ENCODE results near the gene RTN1.

DNA sequence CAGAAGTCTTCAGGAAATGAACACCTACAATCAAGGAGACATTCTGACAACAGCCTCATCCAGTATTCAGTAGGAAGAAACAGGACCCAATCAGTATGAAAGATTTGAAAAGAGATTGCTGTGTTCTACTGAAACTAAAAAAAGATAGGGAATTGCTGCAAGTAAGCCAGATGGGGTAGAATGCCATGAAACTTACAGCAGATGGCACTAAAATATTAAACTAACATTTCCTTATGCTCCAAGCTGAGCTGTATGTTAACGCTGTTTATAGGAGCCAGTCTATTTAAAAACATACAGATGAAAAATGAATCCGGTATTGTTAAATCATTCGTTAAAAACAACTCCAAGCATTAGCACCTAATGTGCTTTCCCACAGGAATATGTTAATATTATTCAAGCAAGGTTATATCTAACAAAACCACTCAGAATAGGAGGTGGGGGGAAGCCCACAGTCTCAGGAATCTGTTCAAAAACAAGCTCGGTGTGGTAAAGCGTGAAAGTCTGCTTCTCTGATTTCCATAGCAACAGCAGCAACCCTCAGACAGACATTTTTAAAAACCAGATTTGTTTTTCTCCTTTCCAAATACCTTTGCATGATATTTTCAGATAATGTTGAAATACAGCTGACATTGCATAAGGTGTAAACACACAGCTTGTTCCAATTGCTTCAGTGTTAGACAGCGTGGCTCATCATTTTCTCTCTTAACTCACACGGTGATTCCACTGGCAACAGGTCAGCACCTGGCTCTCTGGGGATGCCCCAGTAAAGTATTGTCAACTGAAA, 162.6 kb downstream of the RTN1 start:
- TF ChIP-seq, protein P1, sequence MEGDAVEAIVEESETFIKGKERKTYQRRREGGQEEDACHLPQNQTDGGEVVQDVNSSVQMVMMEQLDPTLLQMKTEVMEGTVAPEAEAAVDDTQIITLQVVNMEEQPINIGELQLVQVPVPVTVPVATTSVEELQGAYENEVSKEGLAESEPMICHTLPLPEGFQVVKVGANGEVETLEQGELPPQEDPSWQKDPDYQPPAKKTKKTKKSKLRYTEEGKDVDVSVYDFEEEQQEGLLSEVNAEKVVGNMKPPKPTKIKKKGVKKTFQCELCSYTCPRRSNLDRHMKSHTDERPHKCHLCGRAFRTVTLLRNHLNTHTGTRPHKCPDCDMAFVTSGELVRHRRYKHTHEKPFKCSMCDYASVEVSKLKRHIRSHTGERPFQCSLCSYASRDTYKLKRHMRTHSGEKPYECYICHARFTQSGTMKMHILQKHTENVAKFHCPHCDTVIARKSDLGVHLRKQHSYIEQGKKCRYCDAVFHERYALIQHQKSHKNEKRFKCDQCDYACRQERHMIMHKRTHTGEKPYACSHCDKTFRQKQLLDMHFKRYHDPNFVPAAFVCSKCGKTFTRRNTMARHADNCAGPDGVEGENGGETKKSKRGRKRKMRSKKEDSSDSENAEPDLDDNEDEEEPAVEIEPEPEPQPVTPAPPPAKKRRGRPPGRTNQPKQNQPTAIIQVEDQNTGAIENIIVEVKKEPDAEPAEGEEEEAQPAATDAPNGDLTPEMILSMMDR (conservative IDR thresholded peaks at IDR 0.05; ENCODE audit: low read length): no peak
- no peak for TF ChIP-seq EZH2phosphoT487 (IDR thresholded peaks at IDR 0.05; ENCODE audit: borderline replicate concordance)

Data from Loucy (cell line).